Skeletal muscle cell (primary cell): Measurements from ENCODE around the gene MCM9.
"Not testable (repeated sequence)": the region's sequence is repeated elsewhere in the genome, so short reads cannot be mapped to it uniquely, and the experiment has no call there.

Experiments used
- DNase-seq: peaks from one replicate; pipeline ENCODE4 v3.0.0-alpha.2; 2010; ENCODE audit warnings: low read depth
- H3K4me3 ChIP-seq: 2 replicates; pipeline ENCODE4 v1.5.1; 2011; ENCODE audit warnings: low read depth, mild to moderate bottlenecking, control low read depth, low read length, moderate library complexity

MCM9 gene

GRCh38 chr6:118783931-118784550 lies 150.9 kb downstream of the MCM9 start:
- no peak overlapping the region for H3K4me3 ChIP-seq
- DNase-seq: no peak

- no peak overlapping the region for H3K4me3 ChIP-seq
- DNase-seq: no peak
Observed at GRCh38 chr6:118782651-118783050, 152.3 kb downstream of the MCM9 start.

GRCh38 chr6:118781897-118782296 lies 153.1 kb downstream of the MCM9 start:
- no peak for DNase-seq
- H3K4me3 ChIP-seq: no peak overlapping the region

DNA sequence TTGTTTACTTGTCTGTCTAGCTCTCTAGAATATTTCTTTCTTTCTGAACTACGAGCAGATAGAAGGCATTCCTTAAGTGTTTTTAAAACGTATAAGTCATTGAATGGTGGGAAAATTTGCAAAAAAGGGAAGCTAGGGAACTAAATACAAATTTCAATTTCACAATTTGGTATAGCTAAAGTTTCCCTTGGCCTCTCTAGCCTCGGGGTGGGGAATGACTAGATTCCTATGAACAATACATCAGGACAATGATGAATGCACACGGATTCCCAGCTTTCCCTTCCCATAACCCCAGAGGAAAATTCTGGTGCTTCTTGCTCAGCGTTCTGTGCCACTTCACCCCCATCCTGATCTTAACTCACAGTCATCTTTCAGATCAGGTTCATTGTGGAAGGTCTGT lies 154.3 kb downstream of the MCM9 start:
- no peak overlapping the region for H3K4me3 ChIP-seq
- DNase-seq: no peak

DNA sequence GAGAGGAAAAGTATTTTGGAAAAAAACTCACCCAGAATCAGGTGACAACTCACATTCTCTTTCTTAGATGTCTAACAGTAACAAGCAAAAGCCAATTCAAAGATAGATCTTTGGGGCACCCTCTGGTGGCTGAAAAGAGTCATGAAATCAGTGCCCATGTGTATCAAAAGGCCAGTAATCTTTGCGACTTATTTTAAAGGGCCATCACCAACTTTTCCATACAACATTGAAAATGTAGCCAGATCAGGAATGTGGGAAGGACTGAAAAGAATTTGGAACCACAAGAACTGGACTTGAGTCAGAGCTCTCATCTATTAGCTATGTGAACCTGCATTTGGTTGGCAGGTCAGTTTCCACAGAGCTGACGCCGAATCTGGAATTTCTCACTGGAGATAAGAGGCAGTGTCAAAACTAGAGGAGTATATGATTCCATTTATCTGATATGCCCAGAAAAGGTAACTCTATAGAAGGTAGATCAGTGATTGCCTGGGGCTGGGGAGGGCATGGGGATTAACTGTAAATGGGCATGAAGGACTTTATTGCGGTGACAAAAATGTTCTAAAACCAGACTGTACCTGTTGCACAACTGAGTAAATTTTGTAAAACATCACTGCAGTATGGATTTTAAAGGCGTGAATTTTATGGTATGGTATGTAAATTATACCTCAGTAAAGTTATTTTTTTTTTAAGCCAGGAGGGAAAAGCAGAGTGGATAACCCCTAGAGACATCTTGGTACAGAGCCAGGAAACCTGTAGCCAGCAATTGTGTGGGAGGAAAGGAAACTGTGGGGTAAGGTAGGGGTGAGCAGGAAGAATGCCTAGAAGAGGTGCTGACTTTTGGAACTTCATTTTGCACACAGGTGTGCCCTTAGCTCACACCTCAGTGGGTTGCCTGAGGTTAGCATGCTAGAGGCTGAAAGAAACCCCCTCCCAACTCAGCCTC lies 158.1 kb downstream of the MCM9 start:
- peak; percentile 36 for DNase-seq

DNA sequence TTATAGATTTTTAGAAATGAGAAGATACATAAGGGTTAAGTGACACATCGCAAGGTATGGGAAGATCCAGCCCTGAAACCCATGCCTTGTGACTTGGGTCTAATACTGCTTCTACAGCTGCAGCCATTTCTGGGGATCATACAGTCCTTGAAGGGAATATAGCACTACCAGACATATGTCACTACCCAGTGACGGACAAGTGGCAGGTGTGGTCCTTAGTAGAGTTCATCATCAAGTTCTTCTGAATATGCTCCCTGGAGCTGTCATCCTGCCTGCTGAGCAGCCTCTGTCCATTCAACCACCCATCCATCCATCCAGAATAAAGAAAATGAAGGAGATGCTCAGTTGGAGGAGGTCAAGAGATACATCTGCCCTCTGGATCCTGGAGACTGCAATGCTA lies 159.6 kb downstream of the MCM9 start:
- DNase-seq: no peak
- H3K4me3 ChIP-seq: no peak overlapping the region

More for the DNA sequence above, 158.1 kb downstream of the MCM9 start:
- H3K4me3 ChIP-seq: no peak overlapping the region

DNA sequence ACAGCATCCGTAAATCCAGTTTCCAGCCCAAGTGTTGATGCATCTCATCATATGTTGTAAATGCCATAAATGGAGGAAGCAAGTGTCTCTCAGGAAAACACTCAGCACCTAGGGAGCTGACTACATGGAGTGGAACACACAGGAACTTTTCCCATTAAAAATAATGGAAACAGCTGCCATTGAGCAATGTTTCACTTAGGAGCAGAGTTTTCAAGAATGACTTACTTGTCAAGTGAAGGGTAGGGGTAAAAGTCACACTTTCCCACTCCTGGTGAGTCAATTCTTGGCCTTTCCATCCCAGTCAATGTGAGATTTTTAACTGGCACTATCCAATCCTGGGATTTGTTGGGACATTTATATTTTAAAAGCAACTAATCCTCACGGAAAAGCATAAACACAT lies 160.4 kb downstream of the MCM9 start:
- peak; percentile 26 for DNase-seq
- no peak overlapping the region for H3K4me3 ChIP-seq

- DNase-seq: no peak
- H3K4me3 ChIP-seq: no peak overlapping the region
Observed at GRCh38 chr6:118772886-118773285, 162.1 kb downstream of the MCM9 start.

GRCh38 chr6:118771253-118771652 lies 163.7 kb downstream of the MCM9 start:
- DNase-seq: no peak
- H3K4me3 ChIP-seq: no peak overlapping the region

GRCh38 chr6:118770835-118771234 lies 164.1 kb downstream of the MCM9 start:
- no peak overlapping the region for H3K4me3 ChIP-seq
- DNase-seq: no peak

DNA sequence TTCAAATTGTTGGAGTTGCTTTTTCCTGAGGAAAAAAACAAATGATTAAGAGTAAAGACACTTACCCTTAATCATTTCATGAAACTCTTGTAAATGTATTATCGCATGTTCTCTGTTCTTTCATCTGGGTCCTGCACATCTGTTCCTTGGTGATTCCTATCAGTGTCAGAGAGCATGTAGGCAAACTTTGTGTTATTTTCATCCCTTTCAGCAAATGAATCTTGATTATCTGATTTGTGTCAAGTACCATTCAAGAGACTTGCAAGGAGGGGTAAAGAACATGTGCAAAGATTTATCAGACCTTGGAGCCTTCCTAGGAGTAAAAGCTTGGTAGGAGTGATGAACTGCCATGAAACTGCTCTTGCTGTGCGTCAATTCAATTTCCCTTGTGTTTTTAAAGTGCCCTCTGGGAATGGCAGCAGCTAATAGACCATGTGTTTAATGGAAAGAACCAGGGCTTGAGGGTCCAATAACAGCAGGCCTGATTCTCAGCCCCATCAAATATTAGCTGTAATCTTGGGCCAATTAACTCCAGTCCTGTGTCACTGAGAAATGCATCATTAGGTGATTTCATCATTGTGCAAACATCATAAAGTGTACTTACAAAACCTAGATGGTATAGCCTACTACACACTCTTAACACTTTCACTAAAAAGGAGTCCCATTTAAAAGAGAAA lies 164.7 kb downstream of the MCM9 start:
- DNase-seq: no peak
- H3K4me3 ChIP-seq: no peak overlapping the region

- DNase-seq: no peak
- H3K4me3 ChIP-seq: no peak overlapping the region
Observed at GRCh38 chr6:118768904-118769325, 166.0 kb downstream of the MCM9 start.

GRCh38 chr6:118768441-118768840 lies 166.5 kb downstream of the MCM9 start:
- DNase-seq: no peak
- H3K4me3 ChIP-seq: no peak overlapping the region

GRCh38 chr6:118765316-118765715 lies 169.6 kb downstream of the MCM9 start:
- DNase-seq, H3K4me3 ChIP-seq: not testable (repeated sequence)

DNA sequence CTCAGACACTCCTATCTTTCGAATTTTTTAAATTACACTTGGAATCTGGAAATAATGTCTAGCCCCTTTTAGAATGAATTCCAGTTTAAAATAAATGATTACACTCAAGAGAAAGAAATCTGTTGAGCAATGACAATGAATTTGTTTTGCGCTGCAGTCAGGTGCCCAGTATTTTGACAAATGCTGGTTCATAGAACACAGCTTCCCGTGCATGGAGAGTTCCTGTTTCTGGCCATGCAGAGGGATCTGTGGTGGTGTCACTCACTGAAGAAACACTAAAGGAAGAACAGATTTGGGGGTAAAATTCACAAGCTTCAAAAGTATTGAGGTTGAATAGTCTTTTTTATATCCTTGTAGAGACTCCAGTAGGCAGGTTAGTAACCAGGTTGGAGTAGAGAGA lies 170.2 kb downstream of the MCM9 start:
- no peak overlapping the region for H3K4me3 ChIP-seq
- DNase-seq: no peak
